HG02884 (cell line): ENCODE data around the gene ARHGEF1.

Experiments used
- ATAC-seq: cut with Tn5 transposase; IDR thresholded peaks from one replicate; pipeline ENCODE4 v1.9.1; 2021; ENCODE audit warnings: mild to moderate bottlenecking, moderate library complexity; ENCODE audit not compliant: unreplicated experiment

ARHGEF1 gene

GRCh38 chr19:41917676-41918075, 34.7 kb downstream of the ARHGEF1 start:
- no peak for ATAC-seq

DNA sequence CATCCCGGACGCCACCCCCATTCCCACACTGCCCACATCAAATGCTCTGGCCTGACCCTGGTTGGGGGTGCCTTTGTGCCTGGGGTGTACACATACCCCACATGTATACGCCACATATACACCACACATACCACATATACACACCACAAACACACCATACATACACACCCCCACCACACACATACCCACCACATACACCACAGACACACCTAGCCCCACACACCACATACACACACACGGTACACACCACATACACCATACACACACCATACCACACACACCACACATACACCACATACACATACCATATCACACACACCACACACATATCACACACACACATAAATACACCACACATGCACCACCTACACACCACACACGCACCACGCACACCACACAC, 35.1 kb downstream of the ARHGEF1 start:
- ATAC-seq = no peak

DNA sequence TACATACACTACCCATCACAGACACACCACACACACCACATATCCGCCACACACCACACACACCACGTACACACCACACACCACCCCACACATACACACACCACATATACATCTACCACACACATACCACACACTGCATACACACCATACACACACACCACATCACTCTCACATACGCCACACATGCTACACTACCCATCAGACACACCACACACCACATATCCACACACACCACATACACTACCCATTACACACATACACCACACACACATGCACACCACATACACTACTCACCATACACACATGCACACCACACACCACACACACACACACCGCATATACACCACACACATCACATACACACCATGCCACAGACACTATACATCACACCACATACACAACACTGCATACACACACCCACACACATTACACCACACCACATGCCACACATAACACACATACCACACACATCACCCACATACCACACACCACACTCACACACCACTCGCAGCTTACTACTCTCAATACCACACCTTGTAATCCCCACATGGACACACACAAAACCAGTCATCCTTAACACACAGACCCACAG, 35.8 kb downstream of the ARHGEF1 start:
- ATAC-seq = no peak

DNA sequence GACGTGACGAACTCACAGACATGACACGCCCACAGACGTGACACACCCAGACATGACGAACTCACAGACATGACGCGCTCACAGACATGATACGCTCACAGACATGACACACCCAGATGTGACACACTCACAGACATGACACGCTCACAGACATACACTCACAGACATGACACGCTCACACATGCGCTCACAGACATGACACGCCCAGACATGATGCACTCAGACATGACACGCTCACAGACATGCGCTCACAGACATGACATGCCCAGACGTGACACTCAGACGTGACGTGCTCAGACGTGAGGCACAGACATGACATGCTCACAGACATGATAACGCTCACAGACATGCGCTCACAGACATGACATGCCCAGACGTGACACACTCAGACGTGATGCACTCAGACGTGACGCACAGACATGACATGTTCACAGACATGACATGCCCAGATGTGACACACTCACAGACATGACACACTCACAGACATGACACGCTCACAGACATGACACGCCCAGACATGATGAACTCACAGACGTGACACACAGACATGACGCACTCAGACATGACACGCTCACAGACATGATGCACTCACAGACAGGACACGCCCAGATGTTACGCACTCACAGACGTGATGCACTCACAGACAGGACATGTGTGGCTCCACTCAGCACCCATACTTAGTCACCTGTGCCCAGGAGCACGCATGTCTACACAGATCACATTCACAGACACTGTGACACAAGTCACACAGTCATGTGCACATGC, 37.1 kb downstream of the ARHGEF1 start:
- ATAC-seq = no peak

- ATAC-seq = no peak
These were observed 38.0 kb downstream of the ARHGEF1 start for GRCh38 chr19:41920882-41921576.

DNA sequence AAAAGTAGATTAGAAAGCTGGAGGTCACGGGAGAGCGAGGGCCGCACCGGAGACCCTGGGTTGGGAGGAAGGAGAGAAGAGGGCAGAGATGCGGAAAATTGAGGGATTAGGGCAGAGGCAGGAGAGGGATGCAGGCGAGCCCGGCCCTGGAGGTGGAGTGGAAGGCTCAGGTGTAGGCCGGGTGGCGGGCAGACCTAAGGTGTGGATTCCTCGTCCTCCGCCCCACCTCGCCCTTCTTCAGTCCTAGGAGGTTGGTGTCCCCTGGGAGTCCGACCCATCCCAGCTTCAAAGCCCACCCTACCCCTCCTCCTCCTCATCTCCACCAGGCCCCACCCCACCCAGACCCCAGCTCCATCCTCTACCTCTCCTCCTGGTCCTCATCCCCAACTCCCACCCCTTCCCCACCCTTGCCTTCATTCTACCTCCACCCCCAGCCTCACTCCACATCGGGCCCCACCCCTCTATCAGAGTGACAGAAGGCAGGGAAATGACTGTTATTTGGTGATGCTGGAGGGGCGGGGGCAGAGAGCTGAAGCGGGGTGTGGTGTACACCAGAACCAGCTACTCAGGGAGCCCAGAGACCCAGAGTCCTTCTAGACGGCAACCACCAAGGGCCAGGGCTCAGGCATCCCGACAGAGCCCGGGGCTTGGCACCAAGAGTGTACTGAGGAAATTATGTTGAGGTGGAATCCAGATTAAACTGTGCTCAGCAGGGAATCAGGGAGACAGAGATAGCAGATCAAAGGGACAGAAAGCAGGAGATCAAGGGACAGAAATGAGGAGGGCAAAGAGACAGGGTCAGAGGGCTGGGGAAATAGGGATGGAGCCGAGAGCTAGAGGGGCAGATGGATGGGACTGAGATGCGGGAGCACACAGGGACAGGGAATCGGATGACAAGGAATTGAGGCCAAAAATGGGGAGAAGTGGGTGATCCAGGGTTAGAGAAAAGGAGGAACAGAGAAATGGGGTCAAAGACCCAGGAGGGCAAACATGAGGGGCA, 38.9 kb downstream of the ARHGEF1 start:
- no peak for ATAC-seq

DNA sequence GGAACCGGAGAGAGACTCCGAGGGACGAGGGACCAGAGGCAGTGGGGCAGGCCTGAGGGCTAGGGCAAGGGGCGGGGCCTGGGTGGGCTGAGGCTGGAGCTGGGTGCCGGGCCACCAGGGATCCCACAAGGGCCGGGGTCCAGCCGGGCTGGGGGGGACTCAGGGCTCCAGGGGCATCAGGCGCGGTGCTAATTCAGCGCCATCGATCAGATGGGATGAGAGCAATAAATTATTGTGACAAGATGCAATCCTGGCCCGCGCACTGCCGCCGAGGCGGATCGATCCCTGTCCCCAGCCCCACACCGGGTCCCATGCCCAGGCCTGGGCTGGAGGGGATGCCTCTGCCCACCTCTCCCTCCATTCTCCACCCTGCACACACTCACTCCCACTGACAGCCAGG, 39.6 kb downstream of the ARHGEF1 start:
- ATAC-seq = no peak

- ATAC-seq = no peak
These were observed 40.2 kb downstream of the ARHGEF1 start for GRCh38 chr19:41923045-41923788.

- ATAC-seq = no peak
These were observed 41.5 kb downstream of the ARHGEF1 start for GRCh38 chr19:41924151-41925145.

- no peak for ATAC-seq
These were observed 42.4 kb downstream of the ARHGEF1 start for GRCh38 chr19:41925208-41926003.

GRCh38 chr19:41926028-41926762, 43.2 kb downstream of the ARHGEF1 start:
- ATAC-seq = no peak

- no peak for ATAC-seq
These were observed 43.9 kb downstream of the ARHGEF1 start for GRCh38 chr19:41926763-41927496.

DNA sequence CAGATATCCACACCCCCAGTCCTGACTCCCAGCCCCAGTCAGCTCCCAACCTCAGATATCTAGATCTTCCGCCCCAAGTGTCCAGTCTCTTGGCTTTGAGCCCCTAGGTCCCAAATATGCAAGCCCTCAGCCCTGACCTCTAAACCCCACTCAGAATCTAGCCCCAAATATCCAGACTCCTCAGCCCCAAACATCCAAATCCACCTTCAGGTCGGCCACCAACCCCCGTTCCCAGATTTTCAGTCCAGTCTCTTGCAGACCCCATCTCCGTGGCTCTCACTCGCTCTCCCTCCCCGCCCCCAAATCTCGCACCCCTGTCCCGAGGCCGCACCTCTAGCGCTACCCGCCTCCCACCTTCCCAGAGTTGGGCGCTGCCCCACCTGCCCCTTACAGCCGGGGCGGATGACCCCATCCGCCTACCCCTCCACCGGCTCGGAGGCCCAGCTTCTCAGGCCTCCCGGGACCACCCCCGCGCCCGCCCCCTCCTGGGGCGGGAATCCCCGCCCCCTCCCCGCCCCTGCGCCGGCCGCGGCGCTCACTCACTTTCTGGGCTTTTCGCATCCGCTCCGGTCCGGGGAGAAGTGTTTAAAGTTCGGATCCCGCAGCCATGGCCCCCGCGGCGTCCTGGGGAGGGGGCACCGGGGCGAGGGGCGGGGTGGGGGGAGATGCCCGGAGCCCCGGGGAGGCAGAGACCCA, 44.7 kb downstream of the ARHGEF1 start:
- no peak for ATAC-seq

- ATAC-seq = no peak
These were observed 45.3 kb downstream of the ARHGEF1 start, which contains the start of gene ERFL for GRCh38 chr19:41928221-41928683. Gene ERFL (minus strand): TSS chr19:41928449. CDS start chr19:41912919, 15,530 bp downstream.

DNA sequence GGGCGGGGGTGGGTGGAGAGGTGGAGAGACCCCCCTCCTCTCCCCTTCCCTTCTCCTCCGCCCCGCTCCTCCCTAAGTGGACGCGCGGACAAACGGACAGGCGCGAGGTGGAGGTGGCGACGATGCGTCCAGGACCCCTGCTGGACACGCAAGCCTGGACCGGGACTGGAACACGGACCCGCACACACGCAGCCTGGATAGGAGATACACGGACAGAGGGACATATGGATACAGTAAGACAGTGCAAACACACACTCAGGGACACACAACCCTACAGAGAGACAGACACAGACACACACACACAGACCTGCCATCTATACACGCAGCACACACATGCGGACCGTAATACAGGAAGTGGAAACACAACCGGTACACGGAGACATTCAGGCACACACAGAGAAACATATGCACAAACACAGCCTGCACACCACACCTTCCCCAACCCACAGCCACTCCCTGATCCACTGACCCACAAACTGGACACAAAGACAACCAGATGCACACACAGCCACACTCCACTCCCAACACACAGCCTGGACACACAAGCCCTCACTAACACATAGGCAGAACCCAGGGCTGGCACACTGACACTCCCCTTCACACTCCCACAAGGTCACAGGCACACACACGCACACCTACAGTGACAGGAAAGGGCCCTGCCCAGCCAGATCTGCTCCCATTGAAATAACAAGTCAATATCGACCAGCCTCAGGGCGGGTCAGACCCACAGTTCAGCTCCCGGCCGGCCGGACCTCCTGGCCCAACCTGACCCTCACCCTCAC, 46.0 kb downstream of the ARHGEF1 start:
- ATAC-seq = no peak
